AG09319 (cell line): ENCODE measurements around the gene OR9I1.

ENCODE experiments used
- DNase-seq: peaks from one replicate; pipeline ENCODE4 v3.0.0-alpha.2; 2010; ENCODE audit warnings: low read depth; ENCODE audit errors: extremely low read depth
- CTCF ChIP-seq: IDR thresholded peaks from 2 replicates; pipeline ENCODE4 v1.5.1; 2011; ENCODE audit warnings: low read depth, mild to moderate bottlenecking, inconsistent platforms, low read length, moderate library complexity

Gene OR9I1

GRCh38 chr11:58125469-58125868, at the start of gene OR9I1:
Gene OR9I1 (minus strand): TSS chr11:58125530. CDS start chr11:58119444, 6,086 bp downstream.
- no peak for TF ChIP-seq CTCF
- DNase-seq, result no peak

GRCh38 chr11:58165504-58166106, 40.3 kb upstream of the OR9I1 start:
- no peak for TF ChIP-seq CTCF
- no peak for DNase-seq

GRCh38 chr11:58164990-58165389, 39.7 kb upstream of the OR9I1 start:
- no peak for DNase-seq
- TF ChIP-seq CTCF, result no peak

GRCh38 chr11:58164389-58164788, 39.1 kb upstream of the OR9I1 start:
- DNase-seq, result no peak
- no peak for TF ChIP-seq CTCF

GRCh38 chr11:58152781-58153180, 27.5 kb upstream of the OR9I1 start:
- no peak for TF ChIP-seq CTCF
- no peak for DNase-seq

GRCh38 chr11:58142761-58143160, 17.4 kb upstream of the OR9I1 start:
- no peak for TF ChIP-seq CTCF
- DNase-seq, result no peak

- no peak for TF ChIP-seq CTCF
- no peak for DNase-seq
Measured at GRCh38 chr11:58135171-58135570, 9.8 kb upstream of the OR9I1 start.
